Dermis microvascular lymphatic vessel endothelial cell (primary cell): Measurements from ENCODE around the gene SNX17. TPM values are rescaled to one million over a fixed set of nuclear protein-coding genes. Genes with fewer than 3 reads are reported as not detected.
A peak's percentile ranks its signal among the peaks of the same experiment; 100 is the strongest.
"Not testable (repeated sequence)": the region's sequence is repeated elsewhere in the genome, so short reads cannot be mapped to it uniquely, and the experiment has no call there.

Source experiments
- DNase-seq, 2 donors: peaks; one replicate each; pipeline versions ENCODE4 v3.0.0 to v3.0.0-alpha.2; 2010; ENCODE audit warnings: low read depth in 2 of 2
- total RNA-seq: library from RNA; depleted of rRNA; stranded (reverse); fragments of >200 nt; gene quantifications from 2 replicates; pipeline ENCODE4 v1.2.1, GENCODE V29; 2014

SNX17 gene
- total RNA-seq, 1 donor from 2014 or later, result 109 TPM

GRCh38 chr2:27398962-27399361, 28.5 kb downstream of the SNX17 start:
- DNase-seq, result no peak

GRCh38 chr2:27400348-27401135, 30.1 kb downstream of the SNX17 start:
- DNase-seq, result no peak

- DNase-seq, result peak; percentile 67 to 76
Observed at GRCh38 chr2:27407798-27408491, 37.5 kb downstream of the SNX17 start.

GRCh38 chr2:27408601-27409320, 38.3 kb downstream of the SNX17 start:
- DNase-seq, result peak in 1 of 2 donors; percentile 18

GRCh38 chr2:27409321-27410073, 39.1 kb downstream of the SNX17 start, which contains the start of gene PPM1G:
Gene PPM1G, minus strand, starts transcription at chr2:27409591. Its CDS starts 169 bp downstream, at chr2:27409422.
- DNase-seq, result peak; percentile 78 to 95

GRCh38 chr2:27412419-27413152, 42.2 kb downstream of the SNX17 start:
- DNase-seq, result no peak

GRCh38 chr2:27416151-27416550, 45.7 kb downstream of the SNX17 start:
- no peak for DNase-seq

GRCh38 chr2:27420996-27421395, 50.6 kb downstream of the SNX17 start:
- DNase-seq, result no peak

- no peak for DNase-seq
Observed at GRCh38 chr2:27421660-27422250, 51.3 kb downstream of the SNX17 start.

- no peak for DNase-seq
Observed at GRCh38 chr2:27422958-27423357, 52.5 kb downstream of the SNX17 start.

- not testable (repeated sequence) for DNase-seq
Observed at GRCh38 chr2:27425039-27425438, 54.6 kb downstream of the SNX17 start.

Other genes with a start within 250 kb of the SNX17 start
- gene ABHD1, start 246.8 kb upstream of the SNX17 start, total RNA-seq, result under 0.01 TPM in 1 of 2 replicates, not detected in the other
- 25.7 and 34.4 TPM in 2 replicates for gene PREB, start 236.0 kb upstream of the SNX17 start, total RNA-seq
- gene PRR30, start 231.2 kb upstream of the SNX17 start, total RNA-seq, result not detected in 2 replicates
- gene TCF23, start 221.6 kb upstream of the SNX17 start, total RNA-seq, result not detected in 2 replicates
- gene ATRAID, start 158.6 kb upstream of the SNX17 start, total RNA-seq, result 103 and 105 TPM in 2 replicates
- gene SLC5A6, start 158.3 kb upstream of the SNX17 start, total RNA-seq, result 19.5 and 23.4 TPM in 2 replicates
- gene CAD, start 153.2 kb upstream of the SNX17 start, total RNA-seq, result 30.2 and 34.5 TPM in 2 replicates
- 6.3 and 15.0 TPM in 2 replicates for gene SLC30A3, start 107.6 kb upstream of the SNX17 start, total RNA-seq
- 0.39 and 1.0 TPM in 2 replicates for gene DNAJC5G, start 95.2 kb upstream of the SNX17 start, total RNA-seq
- 0.26 and 0.51 TPM in 2 replicates for gene TRIM54, start 88.2 kb upstream of the SNX17 start, total RNA-seq
- 0.13 and 0.51 TPM in 2 replicates for gene UCN, start 62.2 kb upstream of the SNX17 start, total RNA-seq
- 40.4 and 52.3 TPM in 2 replicates for gene MPV17, start 47.5 kb upstream of the SNX17 start, total RNA-seq
- 18.0 and 25.5 TPM in 2 replicates for gene GTF3C2, start 13.9 kb upstream of the SNX17 start, total RNA-seq
- gene EIF2B4, start 278 bp upstream of the SNX17 start, total RNA-seq, result 25.7 and 26.2 TPM in 2 replicates
- gene ZNF513, start 10.1 kb downstream of the SNX17 start, total RNA-seq, result 4.6 and 8.7 TPM in 2 replicates
- 88.5 and 101 TPM in 2 replicates for gene PPM1G, start 39.0 kb downstream of the SNX17 start, total RNA-seq
- gene NRBP1, start 58.0 kb downstream of the SNX17 start, total RNA-seq, result 91.0 and 106 TPM in 2 replicates
- 0.13 and 0.38 TPM in 2 replicates for gene KRTCAP3, start 71.8 kb downstream of the SNX17 start, total RNA-seq
- gene IFT172, start 119.1 kb downstream of the SNX17 start, total RNA-seq, result 10.2 and 11.0 TPM in 2 replicates
- gene FNDC4, start 124.6 kb downstream of the SNX17 start, total RNA-seq, result 10.0 and 16.4 TPM in 2 replicates
- 0.13 TPM in 1 of 2 replicates, not detected in the other for gene GCKR, start 126.2 kb downstream of the SNX17 start, total RNA-seq
- 10.0 and 11.9 TPM in 2 replicates for gene ZNF512, start 212.4 kb downstream of the SNX17 start, total RNA-seq